ENCODE data around the gene PARD3B.

The PARD3B gene

GRCh38 chr2:204772546-204772945, 227.3 kb downstream of the PARD3B start:
- H3K4me1 ChIP-seq (ENCODE audit: low read length) = no peaks in the 10 kb centered on the region
- TF ChIP-seq EZH2 (optimal IDR thresholded peaks at IDR 0.05; ENCODE audit: low read depth, low read length) (no peak), CTCF (IDR thresholded peaks at IDR 0.05; ENCODE audit: low read length) (no peak), EZH2phosphoT487 (IDR thresholded peaks at IDR 0.05; ENCODE audit: low read length) (no peak)
- H3F3A ChIP-seq (ENCODE audit: insufficient read depth, low read length) = no peaks in the 10 kb centered on the region
- H3K36me3 ChIP-seq (replicated peaks; ENCODE audit: insufficient read depth, low read length) = no peaks in the 10 kb centered on the region
- no peak overlapping the region for H3K9ac ChIP-seq (ENCODE audit: low read length)
- no peak overlapping the region for H2AFZ ChIP-seq (ENCODE audit: low read length)
- no peaks in the 10 kb centered on the region for H3K27me3 ChIP-seq (replicated peaks; ENCODE audit: insufficient read depth, low read length)
- H3K27ac ChIP-seq (ENCODE audit: low read length) = no peak overlapping the region
- H3K4me3 ChIP-seq (ENCODE audit: low read length) = no peak overlapping the region
- no peaks in the 10 kb centered on the region for H3K9me3 ChIP-seq (replicated peaks; ENCODE audit: insufficient read depth, low read length)
- H3K79me2 ChIP-seq (ENCODE audit: low read length) = no peaks in the 10 kb centered on the region
- no peak for DNase-seq
- H4K20me1 ChIP-seq (ENCODE audit: insufficient read depth, low read length) = no peaks in the 10 kb centered on the region
- no peak overlapping the region for H3K4me2 ChIP-seq (ENCODE audit: low read depth, low read length)
- no peaks in the 10 kb centered on the region for H3K9me2 ChIP-seq (replicated peaks; ENCODE audit: insufficient read depth, low read length)

GRCh38 chr2:204775766-204776165, 230.5 kb downstream of the PARD3B start:
- H3K36me3 ChIP-seq (replicated peaks; ENCODE audit: insufficient read depth, low read length) = no peaks in the 10 kb centered on the region
- no peaks in the 10 kb centered on the region for H3K27me3 ChIP-seq (replicated peaks; ENCODE audit: insufficient read depth, low read length)
- H3K27ac ChIP-seq (ENCODE audit: low read length) = no peak overlapping the region
- H3K9ac ChIP-seq (ENCODE audit: low read length) = no peak overlapping the region
- no peaks in the 10 kb centered on the region for H3K9me2 ChIP-seq (replicated peaks; ENCODE audit: insufficient read depth, low read length)
- DNase-seq = no peak
- no peaks in the 10 kb centered on the region for H3K79me2 ChIP-seq (ENCODE audit: low read length)
- H2AFZ ChIP-seq (ENCODE audit: low read length) = no peak overlapping the region
- TF ChIP-seq EZH2 (optimal IDR thresholded peaks at IDR 0.05; ENCODE audit: low read depth, low read length) (no peak), CTCF (IDR thresholded peaks at IDR 0.05; ENCODE audit: low read length) (no peak), EZH2phosphoT487 (IDR thresholded peaks at IDR 0.05; ENCODE audit: low read length) (no peak)
- no peaks in the 10 kb centered on the region for H3K9me3 ChIP-seq (replicated peaks; ENCODE audit: insufficient read depth, low read length)
- no peak overlapping the region for H3K4me3 ChIP-seq (ENCODE audit: low read length)
- H3F3A ChIP-seq (ENCODE audit: insufficient read depth, low read length) = no peaks in the 10 kb centered on the region
- H4K20me1 ChIP-seq (ENCODE audit: insufficient read depth, low read length) = no peaks in the 10 kb centered on the region
- no peak overlapping the region for H3K4me2 ChIP-seq (ENCODE audit: low read depth, low read length)
- no peaks in the 10 kb centered on the region for H3K4me1 ChIP-seq (ENCODE audit: low read length)

GRCh38 chr2:204776781-204777559, 231.7 kb downstream of the PARD3B start:
- H3F3A ChIP-seq (ENCODE audit: insufficient read depth, low read length) = no peaks in the 10 kb centered on the region
- no peak for DNase-seq
- H3K27ac ChIP-seq (ENCODE audit: low read length) = no peak overlapping the region
- H3K4me3 ChIP-seq (ENCODE audit: low read length) = no peak overlapping the region
- H4K20me1 ChIP-seq (ENCODE audit: insufficient read depth, low read length) = no peaks in the 10 kb centered on the region
- no peak overlapping the region for H3K9ac ChIP-seq (ENCODE audit: low read length)
- H3K36me3 ChIP-seq (replicated peaks; ENCODE audit: insufficient read depth, low read length) = no peaks in the 10 kb centered on the region
- H3K4me1 ChIP-seq (ENCODE audit: low read length) = no peaks in the 10 kb centered on the region
- H2AFZ ChIP-seq (ENCODE audit: low read length) = no peak overlapping the region
- H3K27me3 ChIP-seq (replicated peaks; ENCODE audit: insufficient read depth, low read length) = no peaks in the 10 kb centered on the region
- H3K4me2 ChIP-seq (ENCODE audit: low read depth, low read length) = no peak overlapping the region
- TF ChIP-seq EZH2phosphoT487 (IDR thresholded peaks at IDR 0.05; ENCODE audit: low read length) = no peak
- TF ChIP-seq EZH2 (optimal IDR thresholded peaks at IDR 0.05; ENCODE audit: low read depth, low read length) = no peak
- TF ChIP-seq CTCF (IDR thresholded peaks at IDR 0.05; ENCODE audit: low read length) = no peak
- H3K9me3 ChIP-seq (replicated peaks; ENCODE audit: insufficient read depth, low read length) = no peaks in the 10 kb centered on the region
- no peaks in the 10 kb centered on the region for H3K9me2 ChIP-seq (replicated peaks; ENCODE audit: insufficient read depth, low read length)
- no peaks in the 10 kb centered on the region for H3K79me2 ChIP-seq (ENCODE audit: low read length)

Data from MM.1S (cell line).